Osteocyte (in vitro differentiated cells): ENCODE measurements around the gene ZBTB16. TPM values are rescaled to one million over a fixed set of nuclear protein-coding genes. Genes with fewer than 3 reads are reported as not detected.
A peak's percentile ranks its signal among the peaks of the same experiment; 100 is the strongest.

Source experiments
- DNase-seq: peaks from one replicate; pipeline ENCODE4 v3.0.0; 2021; ENCODE audit warnings: mixed read lengths; ENCODE audit not compliant: unreplicated experiment; ENCODE audit errors: extremely low spot score
- H3K27ac Mint-ChIP-seq: one replicate; pipeline ENCODE4 v1.8.0; 2021; ENCODE audit warnings: mild to moderate bottlenecking, mixed read lengths; ENCODE audit not compliant: unreplicated experiment
- H3K27me3 Mint-ChIP-seq: one replicate; pipeline ENCODE4 v1.8.0; 2021; ENCODE audit warnings: mixed read lengths; ENCODE audit not compliant: unreplicated experiment
- H3K36me3 Mint-ChIP-seq: one replicate; pipeline ENCODE4 v1.8.0; 2021; ENCODE audit warnings: mixed read lengths; ENCODE audit not compliant: unreplicated experiment
- H3K4me1 Mint-ChIP-seq: one replicate; pipeline ENCODE4 v1.8.0; 2021; ENCODE audit warnings: mixed read lengths; ENCODE audit not compliant: unreplicated experiment
- H3K4me3 Mint-ChIP-seq: one replicate; pipeline ENCODE4 v1.8.0; 2021; ENCODE audit warnings: mild to moderate bottlenecking, moderate library complexity, mixed read lengths; ENCODE audit not compliant: unreplicated experiment
- H3K9me3 Mint-ChIP-seq: one replicate; pipeline ENCODE4 v1.8.0; 2021; ENCODE audit warnings: mixed read lengths; ENCODE audit not compliant: unreplicated experiment
- CTCF ChIP-seq: fragments of 200-600 bp; sonication (generic); IDR thresholded peaks from 2 replicates; pipeline ENCODE4 v1.5.0; 2021; ENCODE audit warnings: antibody characterized with exemption, mild to moderate bottlenecking, moderate library complexity
- total RNA-seq: library from RNA; stranded (reverse); gene quantifications from 2 replicates; pipeline ENCODE4 v1.2.1, GENCODE V29; 2021

Gene ZBTB16
- total RNA-seq, 1 donor from 2014 or later, result 20.3 TPM

DNA sequence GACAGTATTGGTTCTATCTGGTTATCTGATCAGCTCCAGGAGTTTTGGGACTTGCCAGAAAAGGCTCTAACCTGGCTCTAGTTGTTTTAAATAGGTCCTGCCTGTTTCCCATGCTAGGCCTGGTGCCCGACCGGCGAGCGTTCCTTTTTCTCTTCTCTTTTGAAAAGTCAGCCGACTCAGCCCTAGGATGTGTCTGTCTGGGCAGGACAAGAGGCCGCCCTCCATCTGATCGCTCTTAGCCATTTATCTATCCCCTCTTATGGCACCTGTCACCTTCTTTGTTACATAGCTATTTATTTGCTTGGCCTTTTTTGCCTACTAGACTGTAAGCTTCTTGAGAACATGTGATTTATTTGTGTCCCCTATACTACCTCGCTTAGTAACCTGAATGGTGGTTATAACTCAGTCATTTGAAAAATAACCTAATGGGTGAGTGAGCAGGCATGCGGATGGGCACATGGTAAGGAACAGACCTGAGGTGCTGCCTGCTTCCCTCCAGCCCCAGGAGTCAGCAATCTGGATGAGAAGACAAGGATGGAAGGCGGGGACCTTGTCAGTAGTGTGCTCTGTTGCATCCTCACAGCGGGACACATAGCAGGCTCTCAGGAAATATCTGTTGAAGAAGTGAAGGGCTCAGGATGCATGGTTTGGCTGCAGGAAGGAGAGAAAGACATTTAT, 108.4 kb downstream of the ZBTB16 start:
- no peak for TF ChIP-seq CTCF
- H3K27me3 Mint-ChIP-seq, result no peaks in the 10 kb centered on the region
- H3K4me3 Mint-ChIP-seq, result peak overlapping the region; percentile 18
- H3K36me3 Mint-ChIP-seq, result no peaks in the 10 kb centered on the region
- peak overlapping the region; percentile 99 for H3K27ac Mint-ChIP-seq
- no peaks in the 10 kb centered on the region for H3K9me3 Mint-ChIP-seq
- peaks cover 91% of the 10 kb centered on the region for H3K4me1 Mint-ChIP-seq
- no peak for DNase-seq

DNA sequence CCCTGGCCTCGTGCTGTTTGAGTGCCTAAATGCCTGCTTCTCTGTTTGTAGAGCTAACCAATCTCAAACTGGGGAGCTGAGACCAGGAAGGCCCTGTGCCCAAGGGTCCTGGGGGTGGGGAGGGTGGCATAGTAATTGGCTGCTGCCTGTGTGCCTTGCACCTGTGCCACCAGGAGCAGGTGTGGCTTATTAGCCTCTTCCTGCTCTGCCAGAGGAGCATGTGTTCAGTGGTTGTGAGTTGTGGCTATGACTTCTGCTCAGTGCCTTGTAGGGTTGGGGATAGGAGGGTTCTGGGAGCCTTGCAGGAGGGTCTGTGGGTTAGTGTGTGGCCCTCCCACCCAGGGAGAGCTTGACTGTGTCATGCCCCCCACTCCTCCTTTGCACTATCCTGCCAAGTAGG, 109.2 kb downstream of the ZBTB16 start:
- DNase-seq, result no peak
- H3K4me1 Mint-ChIP-seq, result peaks cover 89% of the 10 kb centered on the region
- H3K36me3 Mint-ChIP-seq, result no peaks in the 10 kb centered on the region
- no peak for TF ChIP-seq CTCF
- no peak overlapping the region for H3K27ac Mint-ChIP-seq
- H3K9me3 Mint-ChIP-seq, result no peaks in the 10 kb centered on the region
- no peak overlapping the region for H3K4me3 Mint-ChIP-seq
- H3K27me3 Mint-ChIP-seq, result no peaks in the 10 kb centered on the region

- TF ChIP-seq CTCF, result no peak
- no peak for DNase-seq
- Mint-ChIP-seq H3K27me3 (no peaks in the 10 kb centered on the region), H3K4me3 (no peak overlapping the region), H3K4me1 (peaks cover 86% of the 10 kb centered on the region), H3K36me3 (no peaks in the 10 kb centered on the region), H3K27ac (peak overlapping the region; percentile 12), H3K9me3 (no peaks in the 10 kb centered on the region)
These were observed 109.8 kb downstream of the ZBTB16 start for GRCh38 chr11:114169321-114169749.

DNA sequence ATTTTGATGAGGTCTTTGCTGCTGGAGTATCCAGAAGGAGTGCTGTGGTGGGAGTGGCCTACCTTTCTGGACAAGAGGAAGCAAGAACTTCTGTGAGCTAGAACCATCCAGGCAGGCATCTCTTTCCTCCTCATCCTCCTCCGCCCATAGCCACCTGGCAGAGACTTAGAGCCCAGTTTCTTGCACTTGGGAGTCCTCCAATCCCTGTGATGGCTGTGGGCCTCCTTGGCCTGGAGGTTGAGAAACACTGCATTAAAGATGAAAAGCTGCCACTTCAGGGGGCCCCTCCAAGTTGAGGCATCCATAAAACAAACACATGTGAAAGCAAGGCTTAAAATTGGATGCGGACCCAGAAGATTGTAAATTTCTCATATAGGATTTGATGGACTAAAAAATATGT, 110.3 kb downstream of the ZBTB16 start:
- TF ChIP-seq CTCF, result no peak
- Mint-ChIP-seq H3K36me3 (no peaks in the 10 kb centered on the region), H3K27me3 (no peaks in the 10 kb centered on the region), H3K27ac (peak overlapping the region; percentile 12), H3K9me3 (no peaks in the 10 kb centered on the region), H3K4me3 (no peak overlapping the region), H3K4me1 (peaks cover 83% of the 10 kb centered on the region)
- DNase-seq, result no peak

DNA sequence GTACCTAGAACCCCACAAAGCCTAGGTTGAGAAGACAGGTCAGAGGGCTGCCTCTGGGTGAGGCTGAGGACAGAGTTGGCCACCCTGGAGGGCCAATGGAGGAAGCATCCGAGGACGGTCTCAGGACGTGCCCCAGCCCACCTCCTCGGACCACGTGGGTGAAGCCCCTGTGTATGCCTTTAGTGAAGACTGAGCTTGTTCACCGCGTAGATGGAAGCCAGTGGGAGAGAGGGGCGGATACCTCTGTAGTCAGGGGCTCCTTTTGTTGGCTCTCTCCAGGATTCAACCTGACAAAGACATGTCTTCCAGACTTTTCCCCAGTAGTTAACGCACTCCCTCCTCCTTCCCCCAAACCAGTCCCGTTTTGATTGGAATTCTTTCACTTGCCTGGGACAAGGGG, 110.7 kb downstream of the ZBTB16 start:
- H3K4me3 Mint-ChIP-seq, result no peak overlapping the region
- no peaks in the 10 kb centered on the region for H3K9me3 Mint-ChIP-seq
- H3K27me3 Mint-ChIP-seq, result no peaks in the 10 kb centered on the region
- no peak overlapping the region for H3K27ac Mint-ChIP-seq
- TF ChIP-seq CTCF, result no peak
- no peak for DNase-seq
- H3K4me1 Mint-ChIP-seq, result peaks cover 79% of the 10 kb centered on the region
- H3K36me3 Mint-ChIP-seq, result no peaks in the 10 kb centered on the region
